Lower leg skin (tissue), 4 donors: ENCODE results near the gene APBB2. TPM values are rescaled to one million over a fixed set of nuclear protein-coding genes. Genes with fewer than 3 reads are reported as not detected.

Source experiments
- DNase-seq, 2 donors: peaks; one replicate each; pipeline ENCODE4 v3.0.0-alpha.2; 2019; ENCODE audit warnings: low spot score in 2 of 2
- H3K4me3 ChIP-seq: fragments of 200-600 bp; sonication (generic); 2 replicates; pipeline ENCODE4 v1.5.1; 2017; ENCODE audit warnings: mild to moderate bottlenecking, low read depth; ENCODE audit not compliant: poor library complexity, severe bottlenecking
- POLR2A ChIP-seq, 2 donors: fragments of 450-650 bp; IDR thresholded peaks; one replicate each; pipeline ENCODE4 v1.6.1; 2016 to 2017; ENCODE audit warnings: antibody characterized with exemption in 2 of 2, mild to moderate bottlenecking in 1 of 2, moderate library complexity in 1 of 2
- WGBS, 2 donors: methylation state at CpG; one replicate each; pipeline ENCODE4 v1.1.5; 2018; 5-methylcytosine and 5-hydroxymethylcytosine counted together
- intact Hi-C: fragments of 100-400 bp; cut with DNase I; formaldehyde crosslinking; loops from one replicate; pipeline ENCODE4 v1.15.0; 2023; ENCODE audit warnings: low total_unique reads
- total RNA-seq, 4 donors: library from RNA; depleted of rRNA; stranded (reverse); fragments of >200 nt; gene quantifications; one replicate each; pipeline ENCODE4 v1.1.0, GENCODE V29; 2016
- TF ChIP-seq, protein P1 (sequence below), 3 donors: fragments of 450-650 bp; IDR thresholded peaks; one replicate each; pipeline ENCODE4 v1.5.1; 2016; ENCODE audit warnings: antibody characterized with exemption in 3 of 3, mild to moderate bottlenecking in 3 of 3, moderate library complexity in 2 of 3

The APBB2 gene
- total RNA-seq, 4 donors from 2014 or later, result 24.0 to 49.2 (median 43.3) TPM

DNA sequence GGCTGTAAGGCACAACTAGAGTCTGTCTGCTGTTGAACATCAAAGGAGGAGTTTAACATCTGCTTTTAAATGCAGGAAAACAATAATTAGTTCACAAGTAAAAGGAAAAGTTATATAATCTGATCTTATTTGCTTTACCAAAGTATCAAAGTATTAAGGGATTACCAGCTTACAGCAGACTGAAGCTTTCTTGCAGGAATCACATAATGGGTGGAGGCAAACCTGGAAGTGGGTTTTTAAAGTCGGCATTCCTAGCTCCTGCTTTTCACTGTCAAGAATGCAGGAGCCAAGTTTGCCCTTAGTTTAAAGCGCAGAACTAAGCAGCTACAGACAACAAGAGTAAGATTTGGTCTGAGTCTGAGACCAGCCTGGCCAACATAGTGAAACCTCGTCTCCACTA, 122.2 kb downstream of the APBB2 start:
- H3K4me3 ChIP-seq, result no peak overlapping the region
- intact Hi-C loops, result no loop called here
- WGBS, 2 donors, result 77 to 89% methylated on average over 3 of the region's 3 CpGs
- no peak for DNase-seq
- no peak for TF ChIP-seq POLR2A (IDR thresholded peaks at IDR 0.05)
- TF ChIP-seq, protein P1, sequence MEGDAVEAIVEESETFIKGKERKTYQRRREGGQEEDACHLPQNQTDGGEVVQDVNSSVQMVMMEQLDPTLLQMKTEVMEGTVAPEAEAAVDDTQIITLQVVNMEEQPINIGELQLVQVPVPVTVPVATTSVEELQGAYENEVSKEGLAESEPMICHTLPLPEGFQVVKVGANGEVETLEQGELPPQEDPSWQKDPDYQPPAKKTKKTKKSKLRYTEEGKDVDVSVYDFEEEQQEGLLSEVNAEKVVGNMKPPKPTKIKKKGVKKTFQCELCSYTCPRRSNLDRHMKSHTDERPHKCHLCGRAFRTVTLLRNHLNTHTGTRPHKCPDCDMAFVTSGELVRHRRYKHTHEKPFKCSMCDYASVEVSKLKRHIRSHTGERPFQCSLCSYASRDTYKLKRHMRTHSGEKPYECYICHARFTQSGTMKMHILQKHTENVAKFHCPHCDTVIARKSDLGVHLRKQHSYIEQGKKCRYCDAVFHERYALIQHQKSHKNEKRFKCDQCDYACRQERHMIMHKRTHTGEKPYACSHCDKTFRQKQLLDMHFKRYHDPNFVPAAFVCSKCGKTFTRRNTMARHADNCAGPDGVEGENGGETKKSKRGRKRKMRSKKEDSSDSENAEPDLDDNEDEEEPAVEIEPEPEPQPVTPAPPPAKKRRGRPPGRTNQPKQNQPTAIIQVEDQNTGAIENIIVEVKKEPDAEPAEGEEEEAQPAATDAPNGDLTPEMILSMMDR (IDR thresholded peaks at IDR 0.05), result no peak

DNA sequence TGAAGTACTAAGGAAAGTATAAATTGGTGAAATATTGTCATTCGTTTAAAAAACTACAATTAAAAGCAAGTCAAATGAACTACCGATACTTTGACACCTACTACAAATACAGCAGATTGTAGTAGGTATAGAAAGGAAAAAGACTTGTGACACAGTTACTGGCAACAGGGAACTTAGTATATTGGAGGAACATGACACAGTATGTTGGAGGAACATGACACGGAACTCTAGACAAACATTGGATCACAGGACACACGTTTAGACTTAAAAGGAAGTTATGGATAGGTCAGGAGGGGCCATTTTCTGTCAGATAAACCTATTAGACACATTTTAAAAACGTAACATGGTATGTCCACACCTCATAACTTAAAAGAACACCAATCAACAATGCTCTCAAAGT, 132.5 kb downstream of the APBB2 start:
- intact Hi-C loops, result no loop called here
- TF ChIP-seq POLR2A (IDR thresholded peaks at IDR 0.05), result no peak
- TF ChIP-seq, protein P1 (IDR thresholded peaks at IDR 0.05), result no peak
- H3K4me3 ChIP-seq, result no peak overlapping the region
- 89 to 90% methylated on average over 5 of the region's 5 CpGs for WGBS, 2 donors
- DNase-seq, result no peak

DNA sequence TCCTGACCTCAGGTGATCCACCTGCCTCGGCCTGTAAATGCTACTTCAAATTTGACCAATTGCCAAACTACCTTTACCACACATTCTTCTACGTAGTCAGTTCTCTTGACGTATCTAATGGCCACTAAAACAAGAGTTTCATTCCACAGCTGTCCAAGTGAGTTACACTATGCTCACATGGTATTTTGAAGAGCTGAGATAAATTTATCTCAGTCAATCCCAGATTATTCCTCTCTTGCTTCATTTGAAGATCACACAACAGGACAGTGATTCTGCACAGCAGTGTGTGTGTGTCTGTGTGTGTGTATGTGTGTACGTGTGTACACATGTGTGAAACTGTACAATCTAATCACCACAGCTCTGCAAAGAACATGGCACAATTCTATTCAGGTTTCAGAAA, 133.4 kb downstream of the APBB2 start:
- no peak overlapping the region for H3K4me3 ChIP-seq
- TF ChIP-seq, protein P1 (IDR thresholded peaks at IDR 0.05), result no peak
- no peak for TF ChIP-seq POLR2A (IDR thresholded peaks at IDR 0.05)
- no peak for DNase-seq
- WGBS, 2 donors, result 85 to 86% methylated on average over 4 of the region's 4 CpGs
- intact Hi-C loops, result no loop called here

DNA sequence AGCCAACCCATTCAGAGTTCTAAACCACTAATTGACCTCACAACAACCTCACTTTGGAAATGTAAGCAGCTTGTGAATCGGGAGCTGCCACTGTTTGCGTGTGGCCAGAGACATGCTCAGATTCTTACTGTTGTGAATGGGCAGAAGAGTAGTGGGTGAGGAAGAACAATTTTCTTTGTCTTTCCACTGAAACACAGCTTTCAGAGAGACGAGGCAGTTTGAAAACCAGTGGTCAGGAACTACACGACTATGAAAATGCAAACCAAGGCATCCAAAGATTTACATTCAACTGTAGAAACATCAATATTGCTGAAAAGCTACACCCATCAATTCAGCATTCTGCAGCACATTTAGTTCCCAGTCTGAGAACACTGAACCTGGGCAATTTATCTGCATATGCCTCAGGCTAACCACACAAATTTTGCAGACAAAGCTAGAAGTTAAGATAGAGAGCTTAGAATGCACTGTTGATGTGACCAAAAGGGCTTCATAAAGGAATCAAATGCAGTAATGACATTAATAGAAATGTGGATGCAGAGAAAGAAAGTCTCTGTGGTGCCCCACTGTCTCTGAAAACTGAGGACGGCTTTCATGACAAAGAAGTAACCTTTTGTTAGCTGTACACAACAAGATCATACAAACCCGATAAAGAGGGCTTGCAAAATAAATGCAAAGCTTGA, 134.3 kb downstream of the APBB2 start:
- DNase-seq, result no peak
- intact Hi-C loops, result no loop called here
- no peak for TF ChIP-seq POLR2A (IDR thresholded peaks at IDR 0.05)
- TF ChIP-seq, protein P1 (IDR thresholded peaks at IDR 0.05), result no peak
- no peak overlapping the region for H3K4me3 ChIP-seq
- 65 to 76% methylated on average over 6 of the region's 6 CpGs for WGBS, 2 donors

DNA sequence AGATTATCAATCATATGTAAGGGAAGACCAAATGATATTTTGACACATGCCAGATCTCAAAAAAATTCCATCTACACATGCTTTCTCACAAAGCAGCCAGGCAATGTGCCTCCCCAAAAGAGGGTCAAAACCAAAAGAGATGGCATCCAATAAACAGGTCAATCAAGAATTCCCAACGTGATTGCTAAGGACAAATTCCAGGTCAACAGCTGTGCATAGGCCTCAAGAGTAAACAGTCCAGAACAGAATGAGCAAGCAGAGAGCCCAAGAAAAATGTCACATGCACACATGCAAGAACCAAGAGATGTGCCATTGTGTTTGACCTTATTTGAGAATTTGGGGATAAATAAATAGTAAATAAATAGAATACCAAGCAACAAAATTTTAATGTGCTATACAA, 136.7 kb downstream of the APBB2 start:
- no peak for TF ChIP-seq POLR2A (IDR thresholded peaks at IDR 0.05)
- TF ChIP-seq, protein P1 (IDR thresholded peaks at IDR 0.05), result no peak
- WGBS, 2 donors, result 36 to 60% methylated on average over 1 of the region's 1 CpG
- no peak overlapping the region for H3K4me3 ChIP-seq
- intact Hi-C loops, result no loop called here
- DNase-seq, result no peak

DNA sequence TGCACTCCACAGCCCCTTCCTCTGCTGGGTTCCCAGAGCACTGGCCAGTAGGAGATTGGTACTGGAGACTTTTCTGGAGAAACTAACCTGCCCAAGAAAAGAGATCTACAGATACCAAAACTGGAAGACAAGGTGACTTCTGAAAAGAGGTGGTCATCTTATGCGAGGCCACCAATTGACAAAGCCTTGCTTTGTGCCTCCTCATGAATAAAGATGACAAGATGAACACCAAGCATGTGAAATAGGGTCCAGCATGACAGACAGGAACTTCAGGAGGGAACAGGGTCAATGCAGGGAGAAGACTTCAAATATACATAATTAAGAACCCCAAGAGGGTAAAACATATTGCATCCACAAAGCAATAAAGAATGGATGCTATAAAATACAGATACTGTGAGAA, 137.9 kb downstream of the APBB2 start:
- TF ChIP-seq POLR2A (IDR thresholded peaks at IDR 0.05), result no peak
- TF ChIP-seq, protein P1 (IDR thresholded peaks at IDR 0.05), result no peak
- 96 to 100% methylated on average over 1 of the region's 1 CpG for WGBS, 2 donors
- H3K4me3 ChIP-seq, result no peak overlapping the region
- DNase-seq, result no peak
- intact Hi-C loops, result no loop called here
